ENCODE data around the gene SLIT3. TPM values are rescaled to one million over a fixed set of nuclear protein-coding genes. Genes with fewer than 3 reads are reported as not detected.

Gene SLIT3
- total RNA-seq, 1 experiment from 2014 or later, result 0.92 TPM

DNA sequence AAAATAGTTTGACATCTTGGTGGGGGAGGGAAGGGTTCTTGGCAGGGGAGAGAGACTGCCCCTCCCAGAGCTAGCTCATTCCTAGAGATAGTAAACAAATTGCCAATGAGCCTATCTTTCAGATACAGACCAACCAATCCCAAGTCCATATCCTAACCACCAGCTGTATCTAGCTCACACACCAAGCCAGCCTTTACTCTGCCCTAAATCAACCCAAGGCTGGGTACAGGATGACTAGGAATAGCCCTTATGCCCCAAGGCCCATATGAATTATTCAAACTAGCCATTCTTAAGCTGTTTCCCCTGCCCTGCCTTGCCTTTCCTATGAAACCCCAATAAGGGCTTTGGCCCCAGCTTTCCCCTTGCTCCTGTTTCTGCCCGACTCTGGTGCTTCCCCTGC lies 440.4 kb downstream of the SLIT3 start:
- Mint-ChIP-seq H3K4me1 (peaks cover 2 to 5% of the 10 kb centered on the region in 2 experiments; a peak in 1 of 4 replicates), H3K9me3 (no peaks in the 10 kb centered on the region), H3K4me3 (no peak overlapping the region), H3K27ac (peak overlapping the region in 1 of 3 experiments; percentile 57; a peak in 1 of 7 replicates), H3K27me3 (ENCODE audit: low read depth) (peaks cover 8% of the 10 kb centered on the region), H3K36me3 (ENCODE audit: insufficient read depth in 1 of 3, low read depth in 3 of 3) (no peaks in the 10 kb centered on the region)
- Histone ChIP-seq H3K4me1 (ENCODE audit: insufficient read depth, low read length) (no peaks in the 10 kb centered on the region), H3K27me3 (ENCODE audit: insufficient read depth, low read length) (no peaks in the 10 kb centered on the region), H3K9me3 (ENCODE audit: control insufficient read depth, low read depth, low read length) (no peaks in the 10 kb centered on the region), H4K5ac (ENCODE audit: insufficient read length, low read depth, low read length) (no peak overlapping the region), H3K4me2 (ENCODE audit: insufficient read depth, insufficient read length, low read length) (no peak overlapping the region), H4K91ac (ENCODE audit: insufficient read length, low read depth, low read length) (no peak overlapping the region), H4K8ac (replicated peaks; ENCODE audit: insufficient read length, low read depth, low read length) (no peak overlapping the region), H4K20me1 (ENCODE audit: control insufficient read depth, insufficient read depth, insufficient read length) (no peaks in the 10 kb centered on the region), H3K4ac (ENCODE audit: low read depth, low read length) (no peak overlapping the region), H3K14ac (ENCODE audit: insufficient read depth, low read length) (no peak overlapping the region), H2AK5ac (ENCODE audit: insufficient read length, low read length) (no peak overlapping the region), H3K79me1 (ENCODE audit: insufficient read depth, low read depth, low read length, poor library complexity, severe bottlenecking) (no peaks in the 10 kb centered on the region), H2BK12ac (ENCODE audit: insufficient read length, low read depth, low read length) (no peak overlapping the region), H2BK5ac (ENCODE audit: insufficient read length, low read length) (no peak overlapping the region), H3K56ac (ENCODE audit: insufficient read length, low read depth, low read length) (no peak overlapping the region), H3K23ac (ENCODE audit: insufficient read length, low read depth, low read length) (no peak overlapping the region), H3T11ph (ENCODE audit: low read length) (no peak overlapping the region), H2BK20ac (ENCODE audit: low read depth, low read length, poor library complexity, severe bottlenecking) (no peak overlapping the region), H2BK120ac (ENCODE audit: low read depth, low read length, poor library complexity, severe bottlenecking) (no peak overlapping the region), H3K27ac (ENCODE audit: insufficient read length, low read depth, low read length) (no peak overlapping the region), H3K18ac (ENCODE audit: insufficient read length, low read depth, low read length) (no peak overlapping the region), H3K9ac (ENCODE audit: extremely low read depth, insufficient read length, low read length) (no peak overlapping the region), H3K23me2 (ENCODE audit: insufficient read length, low read depth, low read length, poor library complexity, severe bottlenecking) (no peaks in the 10 kb centered on the region), H2AFZ (ENCODE audit: low read length) (no peak overlapping the region), H3K79me2 (ENCODE audit: insufficient read depth, low read length) (no peaks in the 10 kb centered on the region), H2BK15ac (ENCODE audit: low read depth, low read length) (no peak overlapping the region)
- DNase-seq, result no peak
- TF ChIP-seq CTCF (conservative IDR thresholded peaks at IDR 0.05), result no peak
- WGBS (ENCODE audit: extremely low coverage, insufficient read length, low lambda C conversion rate), result no CpG with 5 or more reads among the region's 1 CpG
